ENCODE results near the gene MRPL17. TPM values are rescaled to one million over a fixed set of nuclear protein-coding genes. Genes with fewer than 3 reads are reported as not detected.
A peak's percentile ranks its signal among the peaks of the same experiment; 100 is the strongest.
"Not testable (repeated sequence)": the region's sequence is repeated elsewhere in the genome, so short reads cannot be mapped to it uniquely, and the experiment has no call there.

MRPL17 gene
- total RNA-seq, 1 experiment from 2014 or later, result 77.1 TPM

GRCh38 chr11:6686006-6686405, 2.9 kb upstream of the MRPL17 start:
- DNase-seq (ENCODE audit: low spot score) (no peak), ATAC-seq (no peak)
- H3K4me3 Mint-ChIP-seq, result no peak overlapping the region
- H3K27ac Mint-ChIP-seq, result no peak overlapping the region
- peaks cover 19% of the 10 kb centered on the region for H3K9me3 Mint-ChIP-seq
- POLR2A ChIA-PET, result no interaction called here
- H3K36me3 Mint-ChIP-seq, result peaks cover 27% of the 10 kb centered on the region
- H3K27me3 Mint-ChIP-seq (ENCODE audit: low read depth), result no peaks in the 10 kb centered on the region; the same call in none of the 2 replicates
- no peak for TF ChIP-seq USF2 (CRISPR knock-in tag; IDR thresholded peaks at IDR 0.05)
- TF ChIP-seq TEAD1 (CRISPR knock-in tag; IDR thresholded peaks at IDR 0.05), result no peak
- TF ChIP-seq ZNF263 (CRISPR knock-in tag; IDR thresholded peaks at IDR 0.05; ENCODE audit: low read depth), result no peak
- TF ChIP-seq ATF1 (CRISPR knock-in tag; IDR thresholded peaks at IDR 0.05), result no peak
- no peak for TF ChIP-seq HMGA2 (CRISPR knock-in tag; IDR thresholded peaks at IDR 0.05)
- no peak for TF ChIP-seq SOX15 (CRISPR knock-in tag; IDR thresholded peaks at IDR 0.05)
- no peak for TF ChIP-seq CTCF (IDR thresholded peaks at IDR 0.05)
- no peak for TF ChIP-seq ZNF232 (CRISPR knock-in tag; IDR thresholded peaks at IDR 0.05)
- TF ChIP-seq GRHL2 (CRISPR knock-in tag; IDR thresholded peaks at IDR 0.05; ENCODE audit: insufficient replicate concordance, severe bottlenecking), result no peak
- no peak for TF ChIP-seq ZNF121 (CRISPR knock-in tag; IDR thresholded peaks at IDR 0.05)
- TF ChIP-seq IRF2 (CRISPR knock-in tag; IDR thresholded peaks at IDR 0.05; ENCODE audit: borderline replicate concordance, low read depth), result no peak
- TF ChIP-seq CREB1 (CRISPR knock-in tag; IDR thresholded peaks at IDR 0.05), result no peak
- H3K4me1 Mint-ChIP-seq, result peaks cover 42% of the 10 kb centered on the region
- CTCF ChIA-PET, result interaction anchor here (1.4 kb wide), 1 partner anchor 155 kb away, joined by 3 read pairs; no protein-coding TSS in a partner anchor

GRCh38 chr11:6684068-6684467, 928 bp upstream of the MRPL17 start:
- H3K27me3 Mint-ChIP-seq (ENCODE audit: low read depth); H3K27ac Mint-ChIP-seq; DNase-seq (ENCODE audit: low spot score); ATAC-seq: not testable (repeated sequence)
- Mint-ChIP-seq H3K4me1 (peaks cover 41% of the 10 kb centered on the region), H3K9me3 (peaks cover 13% of the 10 kb centered on the region), H3K36me3 (peaks cover 25% of the 10 kb centered on the region), H3K4me3 (peak overlapping the region; percentile 99)
- ChIA-PET POLR2A (interaction anchor here (0.7 to 1.8 kb wide), 3 partner anchors 72 to 830 kb away, joined by 5 to 11 read pairs (median 6); partner anchors contain the start of gene TAF10), CTCF (interaction anchor here (1.2 to 2.1 kb wide), 10 partner anchors 12 to 321 kb away, joined by 3 to 12 read pairs (median 6); no protein-coding TSS in a partner anchor)

GRCh38 chr11:6682591-6682935, 577 bp downstream of the MRPL17 start:
- ChIA-PET POLR2A (interaction anchor here (1.1 to 1.8 kb wide), 4 partner anchors 8 to 201 kb away, joined by 3 to 11 read pairs (median 4); partner anchors contain the start of genes ARFIP2, TIMM10B and TPP1), CTCF (interaction anchor here (0.7 to 2.1 kb wide), 15 partner anchors 11 to 303 kb away, joined by 3 to 12 read pairs (median 5); partner anchors contain the start of gene TAF10)
- DNase-seq (ENCODE audit: low spot score) (no peak), ATAC-seq (no peak)
- Mint-ChIP-seq H3K36me3 (peaks cover 24% of the 10 kb centered on the region), H3K27ac (peak overlapping the region; percentile 100), H3K4me3 (peak overlapping the region; percentile 99), H3K27me3 (ENCODE audit: low read depth) (no peaks in the 10 kb centered on the region; the same call in none of the 2 replicates), H3K4me1 (peaks cover 34% of the 10 kb centered on the region), H3K9me3 (peaks cover 10% of the 10 kb centered on the region)
- TF ChIP-seq ZNF232 (CRISPR knock-in tag; IDR thresholded peaks at IDR 0.05) (no peak), MXD4 (CRISPR knock-in tag; IDR thresholded peaks at IDR 0.05; ENCODE audit: borderline replicate concordance) (no peak), MLX (CRISPR knock-in tag; IDR thresholded peaks at IDR 0.05) (no peak), FOXP4 (CRISPR knock-in tag; IDR thresholded peaks at IDR 0.05) (no peak), TCF7 (CRISPR knock-in tag; IDR thresholded peaks at IDR 0.05; ENCODE audit: low read depth) (no peak), ETV6 (CRISPR knock-in tag; IDR thresholded peaks at IDR 0.05) (no peak)
